ENCODE results near the gene ELP2. TPM values are rescaled to one million over a fixed set of nuclear protein-coding genes. Genes with fewer than 3 reads are reported as not detected.

ELP2 gene
- total and polyA plus RNA-seq, 2 of the 8 experiments (the other 6 are each of a cell fraction or from before 2014, with no cell fraction given) = 55.8 to 165 TPM

DNA sequence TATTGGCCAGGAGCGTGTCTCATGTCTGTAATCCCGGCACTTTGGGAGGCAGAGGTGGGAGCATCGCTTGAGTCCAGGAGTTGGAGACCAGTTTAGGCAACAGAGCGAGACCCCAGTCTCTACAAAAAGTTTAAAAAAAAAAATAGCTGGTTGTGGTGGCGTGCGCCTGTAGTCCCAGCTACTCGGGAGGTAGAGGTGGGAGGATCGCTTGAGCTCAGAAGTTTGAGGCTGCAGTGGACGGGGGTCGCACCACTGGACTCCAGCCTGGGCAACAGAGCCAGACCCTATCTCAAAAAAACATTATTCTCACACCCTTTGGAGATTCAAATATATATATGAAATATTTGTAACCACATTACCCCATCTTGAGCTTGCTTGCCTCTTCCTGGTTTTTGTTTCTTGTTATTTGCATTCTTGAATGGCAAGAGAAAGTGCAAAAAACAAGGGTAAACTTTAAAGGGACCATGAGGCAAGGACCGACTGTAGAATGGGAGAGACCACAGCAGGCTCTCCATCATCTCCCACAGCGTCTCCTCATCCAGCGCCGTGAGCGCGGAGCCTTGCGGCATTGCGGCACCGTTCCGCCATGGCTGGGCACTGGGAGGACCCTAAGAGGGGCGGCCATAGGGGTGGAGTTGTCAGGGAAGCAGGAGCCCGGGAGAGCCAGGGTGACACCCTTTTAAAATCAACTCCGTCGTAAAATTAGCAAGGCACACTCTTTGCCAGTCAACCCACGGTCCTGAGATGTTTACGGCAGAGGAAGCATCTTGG lies 1.4 kb downstream of the ELP2 start (continued):
- TF ChIP-seq RFX5 (IDR thresholded peaks at IDR 0.05; ENCODE audit: borderline replicate concordance, low read depth, low read length) (no peak), EZH2 (IDR thresholded peaks at IDR 0.05; ENCODE audit: low read depth, low read length, severe bottlenecking) (no peak), CBX8 (IDR thresholded peaks at IDR 0.05; ENCODE audit: borderline replicate concordance, low read depth, low read length) (no peak)
- TF ChIP-seq, protein P1, sequence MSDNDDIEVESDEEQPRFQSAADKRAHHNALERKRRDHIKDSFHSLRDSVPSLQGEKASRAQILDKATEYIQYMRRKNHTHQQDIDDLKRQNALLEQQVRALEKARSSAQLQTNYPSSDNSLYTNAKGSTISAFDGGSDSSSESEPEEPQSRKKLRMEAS (IDR thresholded peaks at IDR 0.05) = no peak
